Natural killer cell (primary cell): ENCODE measurements around the gene OR2S2. TPM values are rescaled to one million over a fixed set of nuclear protein-coding genes. Genes with fewer than 3 reads are reported as not detected.

Source experiments
- ATAC-seq, 3 donors: fragments of 150-1000 bp in 2 of 3; fragments of 200-7000 bp in 1 of 3; cut with Tn5 transposase; 1 replicate in 1 of 3; 2 replicates in 2 of 3; pipeline ENCODE4 v1.10.0; 2021; ENCODE audit warnings: mild to moderate bottlenecking in 2 of 3, moderate library complexity in 2 of 3
- DNase-seq, 2 donors: peaks; one replicate each; pipeline versions ENCODE4 v3.0.0 to v3.0.0-alpha.2; 2013 to 2021; ENCODE audit warnings: mixed read lengths in 1 of 2
- H3K27ac ChIP-seq: one replicate; pipeline ENCODE4 v1.5.1; 2013; ENCODE audit warnings: mild to moderate bottlenecking, low read length
- H3K27me3 ChIP-seq: one replicate; pipeline ENCODE4 v1.6.1; 2013; ENCODE audit warnings: low read length; ENCODE audit not compliant: control insufficient read depth, insufficient read depth
- H3K36me3 ChIP-seq: one replicate; pipeline ENCODE4 v1.6.1; 2013; ENCODE audit warnings: low read length; ENCODE audit not compliant: control insufficient read depth, insufficient read depth
- H3K4me1 ChIP-seq: one replicate; pipeline ENCODE4 v1.6.1; 2013; ENCODE audit warnings: low read length; ENCODE audit not compliant: control insufficient read depth, insufficient read depth
- H3K4me3 ChIP-seq: one replicate; pipeline ENCODE4 v1.5.1; 2013; ENCODE audit warnings: low read length
- H3K9me3 ChIP-seq: one replicate; pipeline ENCODE4 v1.6.1; 2013; ENCODE audit warnings: low read length; ENCODE audit not compliant: control insufficient read depth, insufficient read depth
- H3K27ac Mint-ChIP-seq, 2 donors: one replicate each; pipeline ENCODE4 v1.8.0; 2022; ENCODE audit warnings: mild to moderate bottlenecking in 2 of 2, mixed read lengths in 2 of 2, moderate library complexity in 1 of 2
- H3K27me3 Mint-ChIP-seq, 2 donors: one replicate each; pipeline ENCODE4 v1.8.0; 2022; ENCODE audit warnings: low read depth in 2 of 2, mixed read lengths in 2 of 2
- H3K36me3 Mint-ChIP-seq: one replicate; pipeline ENCODE4 v1.8.0; 2022; ENCODE audit warnings: mixed read lengths
- H3K4me1 Mint-ChIP-seq, 2 donors: one replicate each; pipeline ENCODE4 v1.8.0; 2022; ENCODE audit warnings: mixed read lengths in 2 of 2
- H3K4me3 Mint-ChIP-seq: one replicate; pipeline ENCODE4 v1.8.0; 2022; ENCODE audit warnings: mild to moderate bottlenecking, moderate library complexity, mixed read lengths
- H3K9me3 Mint-ChIP-seq, 2 donors: one replicate each; pipeline ENCODE4 v1.8.0; 2022; ENCODE audit warnings: mixed read lengths in 2 of 2
- CTCF ChIP-seq: fragments of 200-600 bp; IDR thresholded peaks from one replicate; pipeline ENCODE4 v1.8.0; 2022; ENCODE audit warnings: antibody characterized with exemption
- WGBS: methylation state at CpG from one replicate; pipeline ENCODE4 v1.1.7; 2013; ENCODE audit warnings: missing lambda C conversion rate; ENCODE audit not compliant: insufficient coverage; 5-methylcytosine and 5-hydroxymethylcytosine counted together
- intact Hi-C: fragments of 100-400 bp; cut with micrococcal nuclease; formaldehyde crosslinking; loops from one replicate; pipeline ENCODE4 v1.14.2; 2022
- total RNA-seq, 4 donors: library from RNA; stranded (reverse); fragments of 120-200 nt in 1 of 4; gene quantifications; one replicate each; pipeline versions ENCODE4 v1.2.3 to v1.2.4, GENCODE V29; 2013 to 2022

The OR2S2 gene
- total RNA-seq, 3 donors from 2014 or later (not counting 1 experiment from before 2014, with no cell fraction given), result not detected

- no peaks in the 10 kb centered on the region for H3K27me3 ChIP-seq
- TF ChIP-seq CTCF, result no peak
- Mint-ChIP-seq H3K27me3 (peaks cover 6 to 11% of the 10 kb centered on the region in 2 donors), H3K36me3 (no peaks in the 10 kb centered on the region), H3K27ac (no peak overlapping the region), H3K4me1 (no peaks in the 10 kb centered on the region), H3K9me3 (no peaks in the 10 kb centered on the region), H3K4me3 (no peak overlapping the region)
- ATAC-seq (no peak), DNase-seq (no peak)
- 75% methylated on average over 2 of the region's 3 CpGs for WGBS
- H3K36me3 ChIP-seq, result no peaks in the 10 kb centered on the region
- intact Hi-C loops, result no loop called here
- no peaks in the 10 kb centered on the region for H3K4me1 ChIP-seq
- no peak overlapping the region for H3K27ac ChIP-seq
- no peaks in the 10 kb centered on the region for H3K9me3 ChIP-seq
- no peak overlapping the region for H3K4me3 ChIP-seq
These were observed 38.5 kb downstream of the OR2S2 start for GRCh38 chr9:35919212-35920008.

GRCh38 chr9:35918780-35919179 is 39.2 kb downstream of the OR2S2 start:
- no peak for ATAC-seq
- Mint-ChIP-seq H3K4me1 (no peaks in the 10 kb centered on the region), H3K27me3 (peaks cover 6 to 11% of the 10 kb centered on the region in 2 donors), H3K36me3 (no peaks in the 10 kb centered on the region), H3K9me3 (no peaks in the 10 kb centered on the region), H3K4me3 (no peak overlapping the region), H3K27ac (no peak overlapping the region)
- intact Hi-C loops, result no loop called here
- no peak for DNase-seq
- H3K9me3 ChIP-seq, result no peaks in the 10 kb centered on the region
- WGBS, result 95% methylated on average over 3 of the region's 3 CpGs
- no peak overlapping the region for H3K27ac ChIP-seq
- no peak overlapping the region for H3K4me3 ChIP-seq
- H3K4me1 ChIP-seq, result no peaks in the 10 kb centered on the region
- no peaks in the 10 kb centered on the region for H3K36me3 ChIP-seq
- TF ChIP-seq CTCF, result no peak
- H3K27me3 ChIP-seq, result no peaks in the 10 kb centered on the region

- WGBS, result 93% methylated on average over 4 of the region's 4 CpGs
These were observed 40.7 kb downstream of the OR2S2 start for GRCh38 chr9:35917261-35917660.

More at GRCh38 chr9:35917261-35917660, 40.7 kb downstream of the OR2S2 start:
- Mint-ChIP-seq H3K4me1 (no peaks in the 10 kb centered on the region), H3K9me3 (no peaks in the 10 kb centered on the region), H3K27ac (no peak overlapping the region), H3K27me3 (peaks cover 3 to 5% of the 10 kb centered on the region in 2 donors), H3K36me3 (no peaks in the 10 kb centered on the region), H3K4me3 (no peak overlapping the region)
- no peak for DNase-seq
- H3K36me3 ChIP-seq, result no peaks in the 10 kb centered on the region
- H3K4me3 ChIP-seq, result no peak overlapping the region
- H3K27me3 ChIP-seq, result no peaks in the 10 kb centered on the region
- no peaks in the 10 kb centered on the region for H3K4me1 ChIP-seq
- no peak overlapping the region for H3K27ac ChIP-seq
- intact Hi-C loops, result no loop called here
- no peaks in the 10 kb centered on the region for H3K9me3 ChIP-seq
- TF ChIP-seq CTCF, result no peak
- ATAC-seq, result no peak
